ENCODE results near the gene ADD1.

DNA sequence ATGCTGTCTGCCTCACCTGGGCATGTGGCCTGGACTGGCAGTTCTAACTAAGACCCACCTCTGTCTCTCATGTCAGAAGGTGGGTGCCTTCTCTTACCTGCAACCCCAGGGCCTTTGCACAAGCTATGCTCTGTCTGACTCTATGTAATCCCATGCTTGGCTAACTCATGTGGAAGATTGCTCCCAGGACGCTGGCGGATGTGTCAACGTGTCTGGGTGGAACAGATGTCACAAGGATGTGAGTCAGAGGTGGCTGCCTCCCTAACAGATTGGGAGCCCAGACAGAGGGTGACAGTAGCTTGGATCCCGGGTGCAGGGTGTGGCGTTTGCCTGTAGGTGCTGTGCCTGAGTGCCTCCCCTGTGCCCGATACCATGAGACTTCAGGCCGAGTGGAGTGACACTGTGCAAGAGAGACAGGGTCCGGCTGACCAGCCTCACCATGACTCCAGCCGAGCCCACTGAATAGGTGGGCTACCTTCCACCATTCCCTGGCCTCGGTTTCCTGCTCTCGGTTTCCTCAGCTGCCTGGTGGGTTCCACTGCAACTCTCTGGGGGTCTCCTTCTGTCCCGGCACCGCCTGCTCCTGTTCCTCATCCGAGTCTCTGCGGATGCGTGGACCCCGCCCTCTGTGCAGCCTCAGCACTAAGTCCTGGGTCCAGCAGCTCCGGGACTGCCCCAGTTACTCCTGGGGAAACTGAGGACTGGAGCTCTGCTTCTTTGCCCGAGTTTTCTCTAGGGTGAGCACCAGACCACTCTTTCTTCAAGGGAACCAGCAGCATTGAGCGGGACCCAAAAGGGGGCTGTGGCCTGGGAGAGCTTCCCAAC, 39.8 kb upstream of the ADD1 start:
- TF ChIP-seq CTCF (IDR thresholded peaks at IDR 0.05) = no peak
- no peak for TF ChIP-seq POLR2A (IDR thresholded peaks at IDR 0.05)

Measured in heart left ventricle (tissue), 13 donors.